Trophoblast cell (in vitro differentiated cells and primary cell): Measurements from ENCODE around the gene TCF12.

Experiments
- DNase-seq, 2 donors: peaks; one replicate each; pipeline ENCODE4 v3.0.0-alpha.2; 2016
- H2AFZ ChIP-seq: 2 replicates; pipeline ENCODE4 v1.6.1; 2013; ENCODE audit warnings: low read length, moderate library complexity, mild to moderate bottlenecking; ENCODE audit not compliant: insufficient read depth, poor library complexity
- H2AK5ac ChIP-seq: 2 replicates; pipeline ENCODE4 v1.6.1; 2013; ENCODE audit warnings: mild to moderate bottlenecking, low read length
- H2BK120ac ChIP-seq: 2 replicates; pipeline ENCODE4 v1.6.1; 2013; ENCODE audit warnings: low read length, mild to moderate bottlenecking, moderate library complexity; ENCODE audit not compliant: insufficient read depth, poor library complexity
- H2BK12ac ChIP-seq: 2 replicates; pipeline ENCODE4 v1.6.1; 2013; ENCODE audit warnings: mild to moderate bottlenecking, low read length, moderate library complexity
- H2BK5ac ChIP-seq: 2 replicates; pipeline ENCODE4 v1.6.1; 2013; ENCODE audit warnings: low read length, low read depth, moderate library complexity, mild to moderate bottlenecking; ENCODE audit not compliant: poor library complexity
- H3K14ac ChIP-seq: 2 replicates; pipeline ENCODE4 v1.6.1; 2013; ENCODE audit warnings: mild to moderate bottlenecking, low read length
- H3K18ac ChIP-seq: 2 replicates; pipeline ENCODE4 v1.6.1; 2013; ENCODE audit warnings: mild to moderate bottlenecking, low read length
- H3K23ac ChIP-seq: 2 replicates; pipeline ENCODE4 v1.6.1; 2013; ENCODE audit warnings: low read length
- H3K27ac ChIP-seq: 2 replicates; pipeline ENCODE4 v1.5.1; 2013; ENCODE audit warnings: low read depth, mild to moderate bottlenecking, inconsistent platforms, low read length, moderate library complexity
- H3K27me3 ChIP-seq: 2 replicates; pipeline ENCODE4 v1.6.1; 2013; ENCODE audit warnings: inconsistent platforms, mild to moderate bottlenecking, low read length, moderate library complexity; ENCODE audit not compliant: insufficient read depth
- H3K36me3 ChIP-seq, 2 experiments: 1 replicate in 1 of 2; 2 replicates in 1 of 2; pipeline ENCODE4 v1.6.1; 2013; ENCODE audit warnings: low read length in 2 of 2, mild to moderate bottlenecking in 2 of 2, moderate library complexity in 1 of 2; ENCODE audit not compliant: insufficient read depth in 2 of 2, control insufficient read depth in 1 of 2
- H3K4ac ChIP-seq: 2 replicates; pipeline ENCODE4 v1.6.1; 2013; ENCODE audit warnings: low read depth, mild to moderate bottlenecking, low read length, moderate library complexity
- H3K4me1 ChIP-seq, 2 experiments: 1 replicate in 1 of 2; 2 replicates in 1 of 2; pipeline ENCODE4 v1.6.1; 2013; ENCODE audit warnings: low read length in 2 of 2, mild to moderate bottlenecking in 2 of 2, moderate library complexity in 1 of 2; ENCODE audit not compliant: insufficient read depth in 2 of 2, control insufficient read depth in 1 of 2
- H3K4me2 ChIP-seq: 2 replicates; pipeline ENCODE4 v1.6.1; 2013; ENCODE audit warnings: inconsistent platforms, mild to moderate bottlenecking, low read length, moderate library complexity
- H3K4me3 ChIP-seq: 2 replicates; pipeline ENCODE4 v1.5.1; 2013; ENCODE audit warnings: mild to moderate bottlenecking, low read depth, low read length, inconsistent platforms
- H3K79me1 ChIP-seq: one replicate; pipeline ENCODE4 v1.6.1; 2013; ENCODE audit warnings: low read length
- H3K79me2 ChIP-seq: 2 replicates; pipeline ENCODE4 v1.6.1; 2013; ENCODE audit warnings: low read length, mild to moderate bottlenecking; ENCODE audit not compliant: control insufficient read depth, insufficient read depth, poor library complexity
- H3K9ac ChIP-seq: 2 replicates; pipeline ENCODE4 v1.6.1; 2013; ENCODE audit warnings: mild to moderate bottlenecking, low read length
- H3K9me3 ChIP-seq: 2 replicates; pipeline ENCODE4 v1.6.1; 2013; ENCODE audit warnings: low read depth, mild to moderate bottlenecking, control low read depth, inconsistent platforms, low read length; ENCODE audit not compliant: insufficient read depth
- H4K12ac ChIP-seq: 2 replicates; pipeline ENCODE4 v1.6.1; 2013; ENCODE audit warnings: low read depth, mild to moderate bottlenecking, low read length, moderate library complexity
- H4K8ac ChIP-seq: 2 replicates; pipeline ENCODE4 v1.6.1; 2013; ENCODE audit warnings: low read depth, mild to moderate bottlenecking, low read length, moderate library complexity
- H4K91ac ChIP-seq: one replicate; pipeline ENCODE4 v1.6.1; 2013; ENCODE audit warnings: low read depth, mild to moderate bottlenecking, low read length, moderate library complexity
- WGBS: extraction: QIAGEN DNeasy Blood & Tissue Kit; methylation state at CpG from one replicate; pipeline ENCODE4 v1.1.7; 2013; ENCODE audit warnings: missing lambda C conversion rate; ENCODE audit not compliant: insufficient read length, insufficient coverage; ENCODE audit errors: extremely low coverage; 5-methylcytosine and 5-hydroxymethylcytosine counted together

The TCF12 gene

GRCh38 chr15:57079931-57080620, 161.6 kb downstream of the TCF12 start:
- Histone ChIP-seq H4K8ac (no peak overlapping the region), H2AFZ (no peak overlapping the region), H3K23ac (no peak overlapping the region), H3K4ac (no peak overlapping the region), H4K12ac (no peak overlapping the region), H3K14ac (no peak overlapping the region), H3K9me3 (no peaks in the 10 kb centered on the region), H4K91ac (no peak overlapping the region), H3K27me3 (no peaks in the 10 kb centered on the region), H3K79me1 (no peaks in the 10 kb centered on the region), H3K9ac (no peak overlapping the region), H3K4me2 (no peak overlapping the region), H2BK12ac (no peak overlapping the region), H2BK5ac (no peak overlapping the region), H3K4me1 (no peaks in the 10 kb centered on the region), H3K4me3 (no peak overlapping the region), H3K36me3 (no peaks in the 10 kb centered on the region), H2AK5ac (no peak overlapping the region), H3K27ac (no peak overlapping the region), H3K79me2 (peaks cover 2% of the 10 kb centered on the region), H3K18ac (no peak overlapping the region), H2BK120ac (no peak overlapping the region)
- no peak for DNase-seq
- WGBS, result no CpG with 5 or more reads among the region's 4 CpGs

- H2BK120ac ChIP-seq, result no peak overlapping the region
- WGBS, result no CpG with 5 or more reads among the region's 3 CpGs
- H3K9me3 ChIP-seq, result no peaks in the 10 kb centered on the region
Measured at GRCh38 chr15:57082054-57082728, 163.7 kb downstream of the TCF12 start.

GRCh38 chr15:57084192-57084591, 165.7 kb downstream of the TCF12 start:
- no peak overlapping the region for H2BK5ac ChIP-seq
- no peak overlapping the region for H2AFZ ChIP-seq
- H3K18ac ChIP-seq, result no peak overlapping the region
- H2AK5ac ChIP-seq, result no peak overlapping the region
- H3K79me2 ChIP-seq, result no peaks in the 10 kb centered on the region
- no peak overlapping the region for H3K23ac ChIP-seq
- H4K12ac ChIP-seq, result no peak overlapping the region
- WGBS, result no CpG with 5 or more reads among the region's 3 CpGs
- H4K8ac ChIP-seq, result no peak overlapping the region
- H3K4me1 ChIP-seq, result no peaks in the 10 kb centered on the region
- no peaks in the 10 kb centered on the region for H3K36me3 ChIP-seq
- no peak overlapping the region for H3K27ac ChIP-seq
- DNase-seq, result no peak
- H2BK12ac ChIP-seq, result no peak overlapping the region
- no peak overlapping the region for H2BK120ac ChIP-seq
- H3K9me3 ChIP-seq, result no peaks in the 10 kb centered on the region
- no peak overlapping the region for H3K4me3 ChIP-seq
- H3K79me1 ChIP-seq, result no peaks in the 10 kb centered on the region
- no peak overlapping the region for H4K91ac ChIP-seq
- no peak overlapping the region for H3K4me2 ChIP-seq
- no peak overlapping the region for H3K4ac ChIP-seq
- no peak overlapping the region for H3K14ac ChIP-seq
- no peaks in the 10 kb centered on the region for H3K27me3 ChIP-seq
- H3K9ac ChIP-seq, result no peak overlapping the region

More at GRCh38 chr15:57082054-57082728, 163.7 kb downstream of the TCF12 start:
- no peak overlapping the region for H3K14ac ChIP-seq
- H2AK5ac ChIP-seq, result no peak overlapping the region
- H4K91ac ChIP-seq, result no peak overlapping the region
- no peak overlapping the region for H4K8ac ChIP-seq
- H3K4ac ChIP-seq, result no peak overlapping the region
- H3K27ac ChIP-seq, result no peak overlapping the region
- no peak overlapping the region for H3K9ac ChIP-seq
- no peaks in the 10 kb centered on the region for H3K27me3 ChIP-seq
- no peak overlapping the region for H2AFZ ChIP-seq
- H2BK12ac ChIP-seq, result no peak overlapping the region
- no peaks in the 10 kb centered on the region for H3K36me3 ChIP-seq
- H3K4me2 ChIP-seq, result no peak overlapping the region
- DNase-seq, result peak; percentile 65 to 82
- H3K4me3 ChIP-seq, result no peak overlapping the region
- no peaks in the 10 kb centered on the region for H3K79me2 ChIP-seq
- H3K23ac ChIP-seq, result no peak overlapping the region
- no peaks in the 10 kb centered on the region for H3K4me1 ChIP-seq
- no peaks in the 10 kb centered on the region for H3K79me1 ChIP-seq
- H4K12ac ChIP-seq, result no peak overlapping the region
- H3K18ac ChIP-seq, result no peak overlapping the region
- no peak overlapping the region for H2BK5ac ChIP-seq

GRCh38 chr15:57085267-57085666, 166.8 kb downstream of the TCF12 start:
- H3K4ac ChIP-seq, result no peak overlapping the region
- no peaks in the 10 kb centered on the region for H3K79me1 ChIP-seq
- no peak overlapping the region for H2AFZ ChIP-seq
- H3K27me3 ChIP-seq, result no peaks in the 10 kb centered on the region
- no peak overlapping the region for H3K9ac ChIP-seq
- H2BK5ac ChIP-seq, result no peak overlapping the region
- H3K4me3 ChIP-seq, result no peak overlapping the region
- H3K23ac ChIP-seq, result no peak overlapping the region
- no peak overlapping the region for H3K14ac ChIP-seq
- no peak overlapping the region for H2BK12ac ChIP-seq
- H2BK120ac ChIP-seq, result no peak overlapping the region
- no peaks in the 10 kb centered on the region for H3K79me2 ChIP-seq
- H3K9me3 ChIP-seq, result no peaks in the 10 kb centered on the region
- no peak overlapping the region for H4K8ac ChIP-seq
- no peak overlapping the region for H3K27ac ChIP-seq
- no peak overlapping the region for H4K12ac ChIP-seq
- no peak for DNase-seq
- no CpG with 5 or more reads among the region's 4 CpGs for WGBS
- no peak overlapping the region for H3K4me2 ChIP-seq
- H2AK5ac ChIP-seq, result no peak overlapping the region
- H4K91ac ChIP-seq, result no peak overlapping the region
- H3K36me3 ChIP-seq, result peaks cover 0 to 1% of the 10 kb centered on the region in 2 experiments
- H3K18ac ChIP-seq, result no peak overlapping the region
- peaks cover 0 to 2% of the 10 kb centered on the region in 2 experiments for H3K4me1 ChIP-seq
